ENCODE data around the gene EP400.

DNA sequence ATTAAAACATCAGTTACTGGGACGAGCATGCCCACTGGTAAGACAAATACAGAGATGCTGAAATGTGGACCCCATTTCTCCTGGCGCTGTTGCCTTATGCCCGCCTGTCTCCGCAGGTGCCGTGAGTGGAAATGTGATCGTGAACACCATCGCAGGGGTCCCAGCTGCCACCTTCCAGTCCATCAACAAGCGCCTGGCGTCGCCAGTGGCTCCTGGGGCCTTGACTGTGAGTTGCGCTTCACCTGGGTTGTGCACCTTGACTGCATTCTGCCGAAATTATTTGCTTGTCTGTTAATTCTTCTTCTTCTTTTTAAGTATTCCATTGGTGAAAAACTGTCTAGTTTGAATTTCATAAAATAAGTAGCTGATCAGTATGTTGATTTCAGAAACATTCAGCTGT, 105.2 kb downstream of the EP400 start:
- TF ChIP-seq POLR2AphosphoS5 (IDR thresholded peaks at IDR 0.05; ENCODE audit: borderline replicate concordance, low read depth, low read length) (no peak), EZH2 (IDR thresholded peaks at IDR 0.05) (no peak)

Measured in SK-N-MC (cell line).